Femur (tissue), 1 donor: ENCODE data around the gene SPHKAP.
"Not testable (repeated sequence)": the region's sequence is repeated elsewhere in the genome, so short reads cannot be mapped to it uniquely, and the experiment has no call there.

Experiments
- DNase-seq: peaks from one replicate; pipeline ENCODE4 v3.0.0-alpha.2; 2017

Gene SPHKAP, protein sequence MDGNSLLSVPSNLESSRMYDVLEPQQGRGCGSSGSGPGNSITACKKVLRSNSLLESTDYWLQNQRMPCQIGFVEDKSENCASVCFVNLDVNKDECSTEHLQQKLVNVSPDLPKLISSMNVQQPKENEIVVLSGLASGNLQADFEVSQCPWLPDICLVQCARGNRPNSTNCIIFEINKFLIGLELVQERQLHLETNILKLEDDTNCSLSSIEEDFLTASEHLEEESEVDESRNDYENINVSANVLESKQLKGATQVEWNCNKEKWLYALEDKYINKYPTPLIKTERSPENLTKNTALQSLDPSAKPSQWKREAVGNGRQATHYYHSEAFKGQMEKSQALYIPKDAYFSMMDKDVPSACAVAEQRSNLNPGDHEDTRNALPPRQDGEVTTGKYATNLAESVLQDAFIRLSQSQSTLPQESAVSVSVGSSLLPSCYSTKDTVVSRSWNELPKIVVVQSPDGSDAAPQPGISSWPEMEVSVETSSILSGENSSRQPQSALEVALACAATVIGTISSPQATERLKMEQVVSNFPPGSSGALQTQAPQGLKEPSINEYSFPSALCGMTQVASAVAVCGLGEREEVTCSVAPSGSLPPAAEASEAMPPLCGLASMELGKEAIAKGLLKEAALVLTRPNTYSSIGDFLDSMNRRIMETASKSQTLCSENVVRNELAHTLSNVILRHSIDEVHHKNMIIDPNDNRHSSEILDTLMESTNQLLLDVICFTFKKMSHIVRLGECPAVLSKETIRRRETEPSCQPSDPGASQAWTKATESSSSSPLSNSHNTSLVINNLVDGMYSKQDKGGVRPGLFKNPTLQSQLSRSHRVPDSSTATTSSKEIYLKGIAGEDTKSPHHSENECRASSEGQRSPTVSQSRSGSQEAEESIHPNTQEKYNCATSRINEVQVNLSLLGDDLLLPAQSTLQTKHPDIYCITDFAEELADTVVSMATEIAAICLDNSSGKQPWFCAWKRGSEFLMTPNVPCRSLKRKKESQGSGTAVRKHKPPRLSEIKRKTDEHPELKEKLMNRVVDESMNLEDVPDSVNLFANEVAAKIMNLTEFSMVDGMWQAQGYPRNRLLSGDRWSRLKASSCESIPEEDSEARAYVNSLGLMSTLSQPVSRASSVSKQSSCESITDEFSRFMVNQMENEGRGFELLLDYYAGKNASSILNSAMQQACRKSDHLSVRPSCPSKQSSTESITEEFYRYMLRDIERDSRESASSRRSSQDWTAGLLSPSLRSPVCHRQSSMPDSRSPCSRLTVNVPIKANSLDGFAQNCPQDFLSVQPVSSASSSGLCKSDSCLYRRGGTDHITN (N-terminal part only)

DNA sequence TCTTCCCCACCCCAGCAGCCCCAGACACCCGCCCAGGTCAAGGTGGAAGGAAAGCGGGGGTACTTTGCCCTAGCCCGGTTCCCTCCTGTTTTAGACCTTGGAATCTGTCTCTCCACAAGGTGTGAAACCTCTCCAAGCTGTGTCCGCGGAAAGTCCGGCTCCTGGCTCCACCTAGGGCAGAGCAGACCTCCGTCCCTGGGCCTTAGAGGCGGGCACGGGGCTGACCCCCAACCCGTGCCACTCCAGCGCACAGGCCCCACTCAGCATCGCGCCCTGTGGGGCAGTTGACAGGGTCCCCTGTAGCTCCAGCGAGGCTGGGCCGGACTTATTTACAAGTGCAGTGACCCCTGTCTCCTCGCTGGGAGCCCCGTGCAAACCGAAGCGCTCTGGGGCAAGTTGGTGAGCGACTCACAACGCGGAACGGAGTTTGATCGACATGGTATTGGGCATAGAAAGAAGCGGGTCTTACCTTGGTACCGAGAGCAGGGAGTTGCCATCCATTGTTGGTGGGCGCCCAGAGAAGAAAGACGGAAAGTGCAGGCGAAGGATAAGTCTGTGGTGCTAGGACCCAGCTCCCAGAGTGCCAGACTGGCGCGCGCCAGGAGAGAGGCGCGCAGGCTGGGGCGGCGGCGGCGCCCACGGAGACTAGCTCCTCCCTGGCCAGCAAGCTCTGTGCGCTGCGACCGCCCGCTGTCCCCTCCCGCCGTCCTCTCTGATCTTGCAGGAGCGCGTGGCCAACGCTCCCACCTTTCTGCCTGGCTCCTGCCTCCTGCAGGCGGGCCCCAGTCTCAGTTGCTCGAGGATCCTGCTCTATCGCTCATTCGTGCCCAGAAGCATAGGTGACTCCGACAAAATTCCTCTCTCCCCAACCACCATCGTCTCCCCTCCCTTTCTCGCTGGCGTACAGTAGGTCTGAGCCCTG is at the start of gene SPHKAP:
Gene SPHKAP (minus strand): TSS at position 590 of the 922 bp plus-strand sequence. CDS start 89 bp downstream, at position 501.
- peak; percentile 24 for DNase-seq

DNA sequence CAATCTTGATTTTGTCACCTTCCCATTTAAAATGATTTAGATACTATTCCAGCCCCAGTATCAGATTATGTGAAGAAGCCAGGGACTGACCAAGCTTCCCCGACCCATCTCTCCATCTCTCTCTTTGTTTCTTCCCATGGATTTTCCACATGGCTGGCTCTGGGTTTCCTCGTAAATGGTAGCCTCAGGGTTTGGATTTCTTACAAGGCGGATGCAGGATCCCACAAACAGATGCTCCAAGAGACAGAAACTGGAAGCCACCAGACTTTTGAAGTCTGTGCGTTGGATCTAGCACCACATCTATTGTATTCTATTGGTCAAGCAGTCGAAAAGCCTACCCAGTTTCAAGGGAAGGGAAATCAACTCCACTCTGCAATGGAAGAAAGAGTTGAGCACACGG is 46.0 kb upstream of the SPHKAP start:
- DNase-seq, result no peak

DNA sequence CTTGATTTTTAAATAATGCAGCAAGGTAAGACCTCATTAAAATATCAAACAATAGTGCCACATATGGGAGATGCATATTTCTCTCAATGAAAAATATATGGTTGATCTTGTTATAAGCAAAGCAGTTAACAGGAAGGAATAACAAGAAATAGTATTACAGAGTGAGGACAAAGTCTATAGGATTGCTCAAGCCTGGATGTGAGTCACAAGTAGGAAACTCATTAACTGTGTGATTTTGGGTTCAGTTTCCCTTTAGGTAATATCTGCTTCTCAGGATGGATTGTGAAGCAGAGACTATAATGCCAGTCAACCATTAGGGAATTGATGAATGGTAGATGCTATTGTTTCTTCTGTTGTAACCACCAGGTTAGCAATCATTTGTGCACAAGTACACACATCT is 42.9 kb upstream of the SPHKAP start:
- no peak for DNase-seq

DNA sequence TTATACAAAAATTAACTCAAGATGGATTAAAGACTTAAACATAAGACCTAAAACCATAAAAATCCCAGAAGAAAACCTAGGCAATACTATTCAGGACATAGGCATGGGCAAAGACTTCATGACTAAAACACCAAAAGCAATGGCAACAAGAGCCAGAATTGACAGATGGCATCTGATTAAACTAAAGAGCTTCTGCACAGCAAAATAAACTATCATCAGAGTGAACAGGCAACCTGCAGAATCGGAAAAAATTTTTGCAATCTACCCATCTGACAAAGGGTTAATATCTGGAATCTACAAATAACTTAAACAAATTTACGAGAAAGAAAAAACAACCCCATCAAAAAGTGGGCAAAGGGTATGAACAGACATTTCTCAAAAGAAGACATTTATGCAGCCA is 37.1 kb upstream of the SPHKAP start:
- DNase-seq, result not testable (repeated sequence)

DNA sequence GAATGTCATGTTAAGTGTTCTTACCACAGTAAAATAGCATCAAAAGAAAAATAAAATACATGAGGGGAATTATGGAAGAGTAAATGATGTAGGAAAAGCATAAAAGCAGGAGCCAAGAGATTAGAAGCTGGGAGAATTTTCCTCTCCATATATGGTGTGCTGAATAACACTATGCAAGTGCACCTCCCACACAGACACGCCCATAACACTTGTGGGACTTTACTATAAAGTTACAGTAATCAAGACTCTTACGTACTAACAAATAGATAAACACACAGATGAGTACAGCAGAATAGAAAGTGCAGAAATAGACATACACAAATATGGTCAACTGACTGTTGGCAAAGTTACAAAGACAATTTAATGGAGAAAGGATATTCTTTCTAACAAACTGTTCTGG is 16.0 kb upstream of the SPHKAP start:
- no peak for DNase-seq

DNA sequence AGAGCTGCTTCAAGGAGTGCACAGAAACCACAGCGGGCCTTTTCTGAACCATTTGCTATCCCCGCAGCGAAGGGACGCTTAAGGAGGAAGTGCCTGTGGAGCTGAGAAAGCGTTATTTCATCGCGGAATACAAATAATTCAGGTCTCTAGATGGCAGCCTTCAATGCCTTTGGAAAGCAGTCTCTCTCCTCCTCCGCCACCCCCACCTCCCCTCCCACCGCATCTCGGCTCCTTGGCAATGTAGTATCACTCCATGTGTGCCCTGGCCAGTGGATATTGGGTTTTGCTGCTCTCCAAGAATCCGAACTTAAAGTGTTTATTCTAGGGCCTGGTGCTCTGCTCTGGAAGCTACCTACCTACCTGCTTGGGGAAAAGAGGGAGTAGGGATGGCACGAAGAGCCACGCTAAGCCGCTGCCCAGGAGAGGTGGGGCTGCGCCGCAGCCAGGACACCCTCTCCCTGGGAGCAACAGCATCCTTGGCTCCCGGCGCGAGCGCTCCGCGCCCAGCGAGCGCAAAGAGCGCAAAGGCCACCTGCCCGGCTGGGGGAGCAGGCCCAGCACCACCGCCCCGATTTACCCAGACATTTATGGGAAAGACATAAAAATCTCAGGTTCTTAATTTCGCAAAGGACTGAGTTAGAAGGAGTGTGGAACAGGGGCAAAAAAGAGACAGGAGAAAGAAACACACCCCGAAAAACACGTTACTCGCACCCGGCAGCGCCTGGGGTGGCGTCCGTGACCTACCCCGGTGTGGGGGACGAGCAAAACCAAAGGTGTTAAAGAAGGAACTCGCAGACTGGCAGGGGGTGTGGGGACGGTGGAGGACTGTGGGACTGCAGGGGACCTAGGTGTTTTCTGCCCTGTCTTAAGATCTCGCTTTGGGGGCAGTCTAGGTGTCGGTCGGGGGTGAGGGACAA is 1.0 kb downstream of the SPHKAP start:
- DNase-seq, result peak; percentile 24

DNA sequence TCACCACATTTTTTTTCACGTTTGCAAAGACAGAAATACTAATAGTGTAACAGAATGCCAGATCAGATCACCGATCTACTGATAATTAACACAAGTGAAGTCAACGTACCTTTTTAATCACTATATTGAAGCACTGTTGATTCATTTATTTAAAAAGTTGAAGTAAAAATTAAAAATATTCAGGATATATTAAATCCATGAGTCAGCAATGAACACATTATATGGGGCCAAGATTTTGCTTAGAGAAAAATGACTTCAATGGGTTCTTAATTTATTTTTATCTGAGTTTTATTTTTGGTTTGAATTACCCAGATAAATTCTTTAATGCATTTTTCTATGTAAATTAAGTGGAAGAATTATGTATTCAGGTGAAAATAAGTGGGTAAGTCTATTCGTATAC is 14.2 kb downstream of the SPHKAP start:
- DNase-seq, result no peak

DNA sequence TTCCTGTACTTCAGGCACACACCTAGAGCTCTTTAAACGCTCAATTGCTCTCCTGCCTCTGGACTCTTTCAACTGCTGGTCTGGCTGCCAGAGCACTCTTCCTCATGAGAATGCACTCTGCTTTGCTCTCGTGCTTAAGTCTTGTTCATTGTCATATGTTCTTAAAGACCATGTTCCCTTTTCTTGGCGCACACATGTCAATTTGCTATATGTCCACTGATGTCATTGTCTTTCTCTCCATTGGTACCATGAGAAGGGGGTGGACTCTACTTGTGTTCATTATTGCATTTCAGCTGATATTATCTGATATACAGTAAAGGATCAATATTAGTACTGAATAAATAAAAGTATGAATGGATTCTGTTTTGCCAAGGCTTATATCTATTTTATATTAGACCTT is 16.8 kb downstream of the SPHKAP start:
- no peak for DNase-seq

DNA sequence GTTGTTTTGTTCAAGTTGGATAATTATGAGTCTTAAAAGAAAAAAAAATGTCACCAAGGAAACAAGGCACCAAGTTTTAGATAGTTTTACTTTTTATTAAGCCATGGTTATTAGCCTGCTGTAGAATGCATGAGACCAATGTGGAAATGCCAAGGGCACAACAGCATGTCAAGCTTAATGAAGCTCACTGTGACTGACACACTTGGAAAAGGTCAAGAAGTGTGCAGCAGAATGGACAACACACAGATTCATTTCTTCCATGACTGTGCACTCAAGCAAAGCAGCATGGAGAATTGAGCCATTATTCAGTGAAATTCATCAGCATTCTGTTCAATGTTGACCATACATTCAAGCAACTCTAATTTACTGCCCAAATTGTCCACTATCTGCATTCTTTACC is 23.6 kb downstream of the SPHKAP start:
- no peak for DNase-seq

DNA sequence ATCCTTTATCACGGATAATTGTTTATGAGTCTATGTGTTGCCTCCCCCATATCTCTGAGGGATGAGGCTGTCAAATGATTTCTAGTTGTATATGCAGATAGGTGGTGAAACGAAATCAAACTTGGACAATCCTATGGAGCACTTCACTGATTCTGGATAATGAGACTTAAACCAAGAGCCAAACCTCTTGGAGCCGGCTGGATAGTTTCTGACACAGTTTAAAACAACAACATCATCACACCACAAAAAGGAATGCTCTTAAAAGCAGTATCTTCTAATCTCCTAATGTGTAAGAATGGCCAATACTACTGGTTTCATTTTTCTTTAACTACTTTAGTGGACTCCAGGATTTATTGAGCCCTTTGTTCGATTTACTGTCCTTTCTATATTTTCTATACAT is 36.5 kb downstream of the SPHKAP start:
- DNase-seq, result no peak

DNA sequence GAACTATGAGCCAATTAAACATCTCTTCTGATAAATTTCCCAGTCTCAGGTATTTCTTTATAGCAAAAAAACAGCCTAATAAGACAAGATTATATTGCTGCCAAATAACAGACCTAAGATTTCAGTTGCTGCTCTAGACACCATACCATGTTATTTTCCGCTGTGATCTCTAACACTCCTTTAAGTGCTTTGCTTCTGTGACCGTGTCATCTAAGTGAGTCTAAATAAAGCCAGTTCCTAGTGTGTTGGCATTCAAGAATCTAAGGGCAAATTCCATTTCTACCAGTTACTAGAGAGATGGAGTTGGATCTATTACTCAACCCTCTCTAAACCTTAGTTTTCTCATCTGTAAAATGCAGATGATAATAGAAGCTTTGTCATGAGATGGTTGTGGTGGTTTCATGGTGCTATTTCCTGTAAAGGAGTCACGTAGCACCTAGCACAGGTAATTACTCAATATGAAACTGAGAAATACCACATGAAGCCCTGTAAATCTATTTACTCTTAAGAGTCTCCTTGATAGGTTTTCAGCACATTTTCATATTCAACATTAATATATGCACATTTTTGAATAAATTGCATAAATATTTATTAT is 40.5 kb downstream of the SPHKAP start:
- no peak for DNase-seq

DNA sequence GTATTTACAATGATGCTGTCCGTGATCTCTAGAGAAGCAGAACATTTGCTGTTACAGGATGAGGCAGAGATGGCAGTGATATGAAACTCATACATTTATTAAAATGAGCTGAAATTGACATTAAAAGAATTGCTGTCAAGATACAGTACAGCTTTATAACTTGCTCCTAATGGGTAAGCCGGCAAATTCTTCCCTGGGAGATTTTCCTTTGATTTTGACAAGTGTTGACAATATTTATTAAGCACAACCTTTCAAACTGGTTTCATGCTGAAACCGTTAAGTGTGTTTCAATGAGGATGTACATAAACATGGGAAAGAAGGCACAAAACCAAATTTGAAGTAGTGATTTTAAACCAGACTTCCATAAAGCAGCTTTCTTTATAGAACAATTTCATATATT is 45.5 kb downstream of the SPHKAP start:
- DNase-seq, result no peak

DNA sequence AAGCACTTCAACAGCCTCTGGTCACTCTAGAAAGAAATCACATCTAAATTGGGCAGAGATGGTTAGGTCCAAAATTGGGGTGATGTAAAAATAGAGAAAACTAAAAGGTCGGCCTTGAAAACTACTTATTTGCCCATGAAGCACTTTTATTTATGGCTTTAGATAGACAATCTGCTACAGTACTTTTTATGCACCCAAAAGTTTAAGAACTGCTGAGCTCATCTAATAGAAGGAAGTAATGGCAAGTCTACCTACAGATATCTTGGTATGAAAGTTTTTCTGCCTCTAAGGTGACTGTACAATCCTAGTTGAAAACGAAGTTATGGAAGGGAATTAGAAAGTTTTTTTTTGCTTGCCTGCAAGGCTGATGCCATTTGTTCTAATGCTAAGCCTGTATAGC is 46.2 kb downstream of the SPHKAP start:
- DNase-seq, result no peak

DNA sequence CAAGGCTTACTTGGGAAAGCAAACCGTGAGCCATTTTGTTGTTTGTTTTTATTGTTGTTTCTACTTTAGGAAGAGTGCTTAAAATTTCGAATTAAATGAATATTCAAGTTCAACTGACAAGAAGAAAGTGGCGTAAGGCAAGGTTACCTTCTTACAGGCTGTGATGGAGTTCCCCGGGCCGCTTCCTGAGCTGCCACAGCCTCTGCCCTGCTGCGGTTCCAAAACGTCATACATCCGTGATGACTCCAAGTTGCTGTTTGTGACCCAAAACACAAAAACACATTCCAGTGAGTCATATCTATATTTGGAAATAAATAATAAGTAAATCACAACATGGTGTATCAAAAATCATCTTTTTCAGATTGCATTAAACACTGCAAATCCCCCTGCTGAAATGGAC is 49.7 kb downstream of the SPHKAP start:
- no peak for DNase-seq

DNA sequence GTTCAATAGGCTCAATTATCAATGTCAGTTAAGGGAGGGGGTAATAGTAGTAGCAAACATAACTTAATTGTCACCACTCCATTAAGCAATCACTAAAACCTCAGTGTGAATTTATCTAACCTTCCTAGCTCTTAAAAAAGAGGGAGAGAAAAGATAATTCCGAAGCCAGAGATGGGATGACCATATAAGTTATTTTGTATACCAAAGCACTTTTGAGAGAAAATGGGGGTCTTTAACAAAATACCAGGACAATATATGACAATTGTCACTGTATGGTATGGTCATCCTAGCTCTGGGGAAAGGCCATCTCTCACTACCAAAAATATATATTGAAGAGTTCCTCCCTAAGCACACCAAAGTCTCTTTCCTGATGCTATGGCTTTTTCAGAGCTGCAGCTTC is 55.1 kb downstream of the SPHKAP start:
- no peak for DNase-seq

DNA sequence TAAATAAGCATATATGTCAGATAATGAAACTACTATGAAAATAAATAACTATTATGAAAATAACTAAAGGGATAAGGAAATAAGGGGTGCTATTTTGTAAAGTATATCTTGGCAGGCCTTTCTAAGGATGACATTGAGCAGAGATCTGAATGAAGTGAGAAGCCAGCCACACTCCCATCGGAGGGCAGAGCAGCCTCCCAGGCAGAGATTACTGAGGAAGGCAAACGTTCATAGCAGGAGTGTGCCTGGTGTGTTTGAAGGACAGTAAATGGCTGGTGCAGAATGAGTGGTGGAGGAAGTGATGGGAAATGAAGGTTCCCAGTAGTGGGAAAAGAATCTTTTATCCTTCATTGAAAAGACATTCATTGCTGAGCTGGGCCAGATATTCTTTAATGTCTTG is 62.5 kb downstream of the SPHKAP start:
- DNase-seq, result no peak

DNA sequence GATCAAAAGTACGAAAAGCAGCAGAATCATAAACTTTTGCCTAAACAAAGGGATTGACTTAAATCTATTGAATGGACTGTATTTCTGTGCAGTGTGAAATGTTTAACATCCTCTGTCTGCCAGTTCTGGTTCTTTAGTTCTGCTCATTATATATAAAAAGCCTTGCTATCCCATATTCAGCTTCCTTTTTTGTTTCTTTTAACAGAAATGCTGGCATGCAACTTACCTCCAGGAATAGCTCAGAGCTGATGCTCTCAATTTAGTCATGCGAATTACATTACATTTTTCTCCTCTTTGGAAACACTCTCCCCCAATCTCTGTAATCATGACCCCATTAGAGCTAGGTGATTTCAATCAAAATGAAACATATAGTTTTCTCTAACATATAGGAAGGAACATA is 73.6 kb downstream of the SPHKAP start:
- no peak for DNase-seq

DNA sequence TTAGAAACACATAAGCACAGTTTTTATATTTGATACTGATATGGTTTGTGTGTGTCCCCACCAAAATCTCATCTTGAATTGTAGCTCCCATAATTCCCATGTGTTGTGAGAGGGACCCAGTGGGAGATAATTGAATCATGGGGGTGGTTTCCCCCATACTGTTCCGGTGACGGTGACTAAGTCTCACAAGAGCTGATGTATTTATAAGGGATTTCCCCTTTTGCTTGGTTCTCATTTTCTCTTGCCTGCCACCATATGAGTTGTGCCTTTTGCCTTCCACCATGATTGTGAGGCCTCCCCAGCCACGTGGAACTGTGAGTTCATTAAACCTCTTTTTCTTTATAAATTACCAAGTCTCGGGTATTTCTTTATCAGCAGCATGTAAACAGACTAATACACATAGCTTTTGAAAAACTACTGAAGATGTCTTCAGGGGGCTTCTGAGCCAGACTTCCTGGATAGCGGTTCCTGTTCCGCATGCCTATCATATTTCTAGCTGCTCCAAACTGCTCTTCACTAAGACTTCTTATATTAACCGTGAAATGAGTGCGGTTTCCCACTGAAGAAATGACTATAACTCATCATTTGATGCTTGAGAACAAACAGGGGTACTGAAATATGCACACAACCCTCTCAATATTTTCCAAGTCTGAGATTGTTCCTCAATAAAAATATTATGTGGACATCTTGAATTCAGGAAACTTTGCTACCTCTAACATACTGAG is 75.8 kb downstream of the SPHKAP start:
- DNase-seq, result no peak

DNA sequence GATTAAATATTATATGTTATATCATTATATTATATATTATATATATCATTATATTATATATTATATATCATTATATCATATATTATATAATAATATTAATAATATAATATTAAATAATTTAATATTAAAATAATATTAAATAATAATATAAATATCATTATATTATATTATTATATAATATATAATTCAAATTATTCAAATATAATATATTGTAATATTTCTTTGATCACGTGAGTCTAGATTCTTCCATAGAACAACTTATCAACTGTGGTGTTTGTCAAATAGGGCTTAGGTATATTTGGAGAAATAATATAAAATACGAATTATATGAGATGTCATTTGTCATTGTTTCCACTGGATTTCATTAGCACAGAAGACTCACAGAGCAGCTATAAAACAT is 77.3 kb downstream of the SPHKAP start:
- no peak for DNase-seq

DNA sequence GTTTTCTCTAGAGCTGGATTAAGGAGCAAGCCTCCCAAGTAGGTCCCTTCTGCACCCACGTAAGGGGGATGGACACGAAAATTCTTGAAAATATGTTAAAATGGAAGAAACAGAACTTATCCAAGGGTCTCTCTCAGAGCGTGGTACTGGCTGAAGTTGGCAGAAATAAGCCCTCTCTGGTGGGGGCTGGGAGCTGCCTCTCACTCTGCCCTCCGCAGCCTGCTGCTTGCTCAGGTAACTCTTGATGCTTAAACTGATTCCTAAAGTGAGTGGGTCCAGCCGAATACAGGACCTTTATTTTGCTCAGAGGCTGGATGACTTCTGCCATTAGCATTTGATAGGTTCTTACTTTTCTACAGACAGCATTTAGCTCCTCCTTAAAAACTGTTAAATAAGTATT is 78.1 kb downstream of the SPHKAP start:
- no peak for DNase-seq
